Gastroesophageal sphincter (tissue), 4 donors: ENCODE results near the gene MACROD2. TPM values are rescaled to one million over a fixed set of nuclear protein-coding genes. Genes with fewer than 3 reads are reported as not detected.

Experiments
- ATAC-seq: fragments of 150-250 bp; one replicate; pipeline ENCODE4 v1.9.1; 2016; ENCODE audit warnings: mild to moderate bottlenecking, moderate library complexity
- H3K27ac ChIP-seq, 4 donors: fragments of 200-600 bp; sonication (generic) in 3 of 4; 1 replicate in 3 of 4; 2 replicates in 1 of 4; pipeline ENCODE4 v1.5.1; 2016 to 2019
- H3K27me3 ChIP-seq: fragments of 200-600 bp; sonication (generic); one replicate; pipeline ENCODE4 v1.5.1; 2019
- H3K36me3 ChIP-seq, 2 donors: fragments of 200-600 bp; sonication (generic); one replicate each; pipeline ENCODE4 v1.5.1; 2019; ENCODE audit warnings: control low read depth in 1 of 2
- H3K4me1 ChIP-seq, 3 donors: fragments of 200-600 bp; sonication (generic); 1 replicate in 2 of 3; 2 replicates in 1 of 3; pipeline ENCODE4 v1.5.1; 2016 to 2019; ENCODE audit warnings: control low read depth in 2 of 3
- H3K4me3 ChIP-seq, 2 donors: fragments of 200-600 bp; sonication (generic); one replicate each; pipeline ENCODE4 v1.5.1; 2019; ENCODE audit warnings: mild to moderate bottlenecking in 1 of 2, moderate library complexity in 1 of 2
- H3K9me3 ChIP-seq, 3 donors: fragments of 200-600 bp; sonication (generic); one replicate each; pipeline ENCODE4 v1.5.1; 2017 to 2019; ENCODE audit warnings: control low read depth in 2 of 3
- EP300 ChIP-seq: sonication (generic); formaldehyde crosslinking; IDR thresholded peaks from one replicate; pipeline ENCODE4 v1.6.1; 2017; ENCODE audit warnings: antibody characterized with exemption, mild to moderate bottlenecking
- POLR2A ChIP-seq, 2 donors: fragments of 450-650 bp; IDR thresholded peaks; one replicate each; pipeline ENCODE4 v1.6.1; 2017; ENCODE audit warnings: antibody characterized with exemption in 2 of 2, mild to moderate bottlenecking in 2 of 2, moderate library complexity in 1 of 2
- POLR2AphosphoS5 ChIP-seq: sonication (generic); formaldehyde crosslinking; IDR thresholded peaks from one replicate; pipeline ENCODE4 v1.6.1; 2017; ENCODE audit warnings: antibody characterized with exemption
- WGBS, 2 donors: methylation state at CpG; one replicate each; pipeline ENCODE4 v1.1.5; 2018; ENCODE audit warnings: low coverage in 1 of 2; 5-methylcytosine and 5-hydroxymethylcytosine counted together
- total RNA-seq, 4 donors: library from RNA; depleted of rRNA; stranded (reverse); fragments of >200 nt; gene quantifications; one replicate each; pipeline ENCODE4 v1.1.0, GENCODE V29; 2016
- TF ChIP-seq, protein P1 (sequence below), 4 experiments: fragments of 200-600 bp in 2 of 4; fragments of 450-650 bp in 2 of 4; sonication (generic) in 1 of 4; IDR thresholded peaks; one replicate each; pipeline ENCODE4 v1.5.1; 2017 to 2019; ENCODE audit warnings: antibody characterized with exemption in 4 of 4, mild to moderate bottlenecking in 2 of 4, moderate library complexity in 2 of 4

MACROD2 gene
- total RNA-seq, 4 donors from 2014 or later, result 4.0 to 12.1 (median 7.4) TPM

GRCh38 chr20:15986690-15987089 is 1991.4 kb downstream of the MACROD2 start:
- Histone ChIP-seq H3K4me3 (no peak overlapping the region), H3K4me1 (no peaks in the 10 kb centered on the region), H3K9me3 (no peaks in the 10 kb centered on the region), H3K36me3 (no peaks in the 10 kb centered on the region), H3K27ac (no peak overlapping the region), H3K27me3 (no peaks in the 10 kb centered on the region)
- WGBS, 2 donors, result 64 to 94% methylated on average over 3 of the region's 3 CpGs
- no peak for ATAC-seq
- no peak for TF ChIP-seq POLR2AphosphoS5
- TF ChIP-seq EP300, result no peak
- TF ChIP-seq, protein P1, sequence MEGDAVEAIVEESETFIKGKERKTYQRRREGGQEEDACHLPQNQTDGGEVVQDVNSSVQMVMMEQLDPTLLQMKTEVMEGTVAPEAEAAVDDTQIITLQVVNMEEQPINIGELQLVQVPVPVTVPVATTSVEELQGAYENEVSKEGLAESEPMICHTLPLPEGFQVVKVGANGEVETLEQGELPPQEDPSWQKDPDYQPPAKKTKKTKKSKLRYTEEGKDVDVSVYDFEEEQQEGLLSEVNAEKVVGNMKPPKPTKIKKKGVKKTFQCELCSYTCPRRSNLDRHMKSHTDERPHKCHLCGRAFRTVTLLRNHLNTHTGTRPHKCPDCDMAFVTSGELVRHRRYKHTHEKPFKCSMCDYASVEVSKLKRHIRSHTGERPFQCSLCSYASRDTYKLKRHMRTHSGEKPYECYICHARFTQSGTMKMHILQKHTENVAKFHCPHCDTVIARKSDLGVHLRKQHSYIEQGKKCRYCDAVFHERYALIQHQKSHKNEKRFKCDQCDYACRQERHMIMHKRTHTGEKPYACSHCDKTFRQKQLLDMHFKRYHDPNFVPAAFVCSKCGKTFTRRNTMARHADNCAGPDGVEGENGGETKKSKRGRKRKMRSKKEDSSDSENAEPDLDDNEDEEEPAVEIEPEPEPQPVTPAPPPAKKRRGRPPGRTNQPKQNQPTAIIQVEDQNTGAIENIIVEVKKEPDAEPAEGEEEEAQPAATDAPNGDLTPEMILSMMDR (IDR thresholded peaks at IDR 0.05), result no peak

DNA sequence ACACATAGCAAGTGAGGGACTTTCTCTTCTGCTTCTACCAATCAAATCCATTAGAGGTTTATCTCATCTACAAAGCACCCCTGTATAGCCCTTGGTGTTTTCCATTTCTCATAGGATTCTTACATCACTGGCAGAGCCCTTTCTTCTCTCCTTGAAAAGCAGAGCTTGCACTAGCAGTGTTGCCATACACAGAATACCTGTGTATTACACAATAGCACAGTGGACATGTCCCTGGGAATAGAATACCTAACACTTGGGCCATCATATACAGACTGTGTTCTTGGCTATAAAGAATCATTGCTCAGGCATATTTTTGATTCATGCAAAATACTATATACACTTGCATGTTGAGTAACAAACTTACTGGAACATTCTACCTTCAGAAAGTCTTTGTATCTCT is 1996.0 kb downstream of the MACROD2 start:
- no peaks in the 10 kb centered on the region for H3K27me3 ChIP-seq
- no peaks in the 10 kb centered on the region for H3K4me1 ChIP-seq
- H3K36me3 ChIP-seq, result no peaks in the 10 kb centered on the region
- ATAC-seq, result no peak
- no peak overlapping the region for H3K4me3 ChIP-seq
- no peak overlapping the region for H3K27ac ChIP-seq
- TF ChIP-seq EP300 (no peak), POLR2AphosphoS5 (no peak), POLR2A (IDR thresholded peaks at IDR 0.05) (no peak)
- TF ChIP-seq, protein P1 (IDR thresholded peaks at IDR 0.05), result no peak
- H3K9me3 ChIP-seq, result peaks cover 0 to 7% (median 0%) of the 10 kb centered on the region in 3 donors

GRCh38 chr20:15992564-15992963 is 1997.2 kb downstream of the MACROD2 start:
- Histone ChIP-seq H3K36me3 (no peaks in the 10 kb centered on the region), H3K27me3 (no peaks in the 10 kb centered on the region), H3K4me1 (no peaks in the 10 kb centered on the region), H3K27ac (no peak overlapping the region), H3K4me3 (no peak overlapping the region), H3K9me3 (peaks cover 0 to 20% (median 3%) of the 10 kb centered on the region in 3 donors)
- ATAC-seq, result no peak
- TF ChIP-seq, protein P1 (IDR thresholded peaks at IDR 0.05), result no peak
- TF ChIP-seq POLR2A (IDR thresholded peaks at IDR 0.05) (no peak), POLR2AphosphoS5 (no peak), EP300 (no peak)
- 72 to 75% methylated on average over 4 of the region's 4 CpGs for WGBS, 2 donors

GRCh38 chr20:16000112-16000511 is 2004.8 kb downstream of the MACROD2 start:
- H3K36me3 ChIP-seq, result no peaks in the 10 kb centered on the region
- H3K4me3 ChIP-seq, result no peak overlapping the region
- H3K27me3 ChIP-seq, result no peaks in the 10 kb centered on the region
- ATAC-seq, result no peak
- 23 to 83% methylated on average over 1 of the region's 1 CpG for WGBS, 2 donors
- no peaks in the 10 kb centered on the region for H3K4me1 ChIP-seq
- H3K9me3 ChIP-seq, result peaks cover 0 to 30% (median 3%) of the 10 kb centered on the region in 3 donors
- no peak overlapping the region for H3K27ac ChIP-seq
- TF ChIP-seq, protein P1 (IDR thresholded peaks at IDR 0.05), result no peak
- TF ChIP-seq EP300 (no peak), POLR2A (IDR thresholded peaks at IDR 0.05) (no peak), POLR2AphosphoS5 (no peak)

DNA sequence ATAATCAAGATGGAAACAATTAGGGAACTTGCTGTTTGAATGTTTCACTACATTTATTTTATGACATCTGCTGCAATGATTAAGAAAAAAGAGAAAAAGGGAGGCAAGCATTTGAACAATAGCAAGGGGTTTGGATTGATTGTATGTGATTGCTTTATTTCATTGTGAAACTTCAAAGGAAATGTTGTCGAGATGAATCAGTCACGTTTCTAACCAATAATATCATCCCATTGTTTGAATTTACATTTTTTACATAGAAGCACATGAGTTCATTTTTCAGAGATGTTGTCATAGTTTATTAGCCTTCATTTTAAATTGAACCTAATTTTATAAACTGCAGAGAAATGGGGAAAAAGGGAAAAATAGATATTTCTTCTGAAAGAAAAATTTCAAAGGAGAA is 2006.0 kb downstream of the MACROD2 start:
- Histone ChIP-seq H3K36me3 (no peaks in the 10 kb centered on the region), H3K27ac (no peak overlapping the region), H3K27me3 (no peaks in the 10 kb centered on the region), H3K4me3 (no peak overlapping the region), H3K9me3 (peaks cover 0 to 24% (median 3%) of the 10 kb centered on the region in 3 donors), H3K4me1 (no peaks in the 10 kb centered on the region)
- 72 to 77% methylated on average over 2 of the region's 2 CpGs for WGBS, 2 donors
- no peak for ATAC-seq
- no peak for TF ChIP-seq POLR2A (IDR thresholded peaks at IDR 0.05)
- no peak for TF ChIP-seq POLR2AphosphoS5
